Activated T-cell treated with anti-CD3 and anti-CD28 coated beads, Interleukin-2, amount 50 U/mL, for 48 hours (primary cell): ENCODE measurements around the gene ERF.

Source experiments
- DNase-seq, 2 experiments: peaks; one replicate each; pipeline ENCODE4 v3.0.0-alpha.2; 2020

Gene ERF

DNA sequence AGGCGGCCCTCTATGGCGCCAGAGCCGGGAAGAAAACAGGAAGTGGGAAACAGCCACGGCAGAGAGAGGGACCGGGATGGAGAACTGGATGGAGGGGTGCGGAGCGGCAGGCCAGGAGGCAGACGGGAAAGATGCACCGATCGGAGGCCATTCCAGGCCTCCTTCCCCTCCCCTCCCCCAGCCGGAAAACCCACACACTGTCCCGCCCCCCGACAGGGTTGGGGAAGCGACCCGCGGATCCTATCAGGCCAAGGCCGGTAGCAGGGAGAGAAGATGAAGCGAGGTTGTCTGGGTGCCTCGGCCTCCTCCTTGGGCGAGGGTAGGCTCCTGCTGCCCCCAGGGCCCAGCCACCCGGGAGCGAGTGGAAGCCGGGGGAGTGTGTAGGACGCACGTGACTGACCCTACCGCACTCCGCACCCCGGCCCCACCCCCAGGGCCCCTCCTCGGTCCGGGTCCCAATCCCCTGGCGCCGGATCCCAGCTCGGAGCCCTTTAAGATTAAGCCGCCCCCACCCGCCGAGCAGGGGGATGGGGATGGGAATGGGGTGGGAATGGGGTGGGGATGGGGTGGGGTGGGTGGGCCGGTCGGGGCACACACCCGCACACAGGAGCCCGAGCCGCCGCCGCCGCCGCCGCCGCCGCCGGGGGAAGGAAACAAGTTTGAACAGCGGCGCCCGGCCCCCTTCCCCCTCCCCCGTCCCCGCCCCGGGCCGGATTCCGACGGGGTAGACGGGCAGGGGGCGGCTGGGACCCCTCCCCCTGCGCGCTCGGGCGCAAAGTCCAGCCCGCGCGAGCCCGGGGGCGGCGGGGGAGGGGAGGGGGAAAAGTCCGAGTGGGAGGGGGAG is 1.5 kb downstream of the ERF start:
- peak; percentile 76 to 79 for DNase-seq

GRCh38 chr19:42252365-42253244 is 2.3 kb downstream of the ERF start:
- DNase-seq: peak in 1 of 2 experiments; percentile 54

DNA sequence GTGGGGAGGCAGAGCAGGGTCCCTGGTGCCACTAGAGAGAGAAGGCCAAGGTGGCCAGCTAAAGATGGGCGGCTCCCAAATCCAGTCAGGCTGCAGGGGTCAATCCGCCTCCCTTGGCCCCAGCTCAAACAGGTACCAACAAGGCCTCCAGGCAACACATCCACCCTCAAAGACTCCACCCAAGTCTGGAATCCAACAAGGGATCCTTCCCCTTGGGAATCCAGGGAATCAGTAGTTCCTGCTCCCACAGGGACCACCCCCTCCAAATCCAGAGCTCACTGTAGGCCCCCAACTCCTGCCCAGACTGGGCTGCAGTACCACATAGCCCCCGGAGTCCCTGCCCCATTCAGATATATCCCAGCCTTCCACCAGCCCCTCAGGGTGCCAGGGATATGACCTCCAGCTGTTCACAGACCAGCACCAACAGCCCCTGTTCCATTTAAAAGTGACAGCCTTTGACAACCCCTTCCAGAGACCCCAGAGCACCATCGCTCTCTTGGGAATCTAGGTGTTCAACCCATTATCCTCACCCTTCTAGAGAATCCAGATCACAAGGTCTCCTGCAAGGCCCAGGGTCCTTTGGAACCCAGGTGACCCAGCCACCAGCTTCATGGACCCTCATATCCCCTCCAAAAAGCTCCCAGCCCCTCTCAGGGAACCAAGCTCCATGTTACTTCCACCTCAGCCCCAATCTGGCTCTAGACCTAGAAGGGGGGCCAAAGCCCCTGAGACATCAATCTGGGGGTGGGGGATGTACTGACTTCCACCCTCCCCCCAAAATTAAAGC is 3.2 kb downstream of the ERF start:
- no peak for DNase-seq

GRCh38 chr19:42250666-42251531 is 4.0 kb downstream of the ERF start:
- peak in 1 of 2 experiments; percentile 48 for DNase-seq

DNA sequence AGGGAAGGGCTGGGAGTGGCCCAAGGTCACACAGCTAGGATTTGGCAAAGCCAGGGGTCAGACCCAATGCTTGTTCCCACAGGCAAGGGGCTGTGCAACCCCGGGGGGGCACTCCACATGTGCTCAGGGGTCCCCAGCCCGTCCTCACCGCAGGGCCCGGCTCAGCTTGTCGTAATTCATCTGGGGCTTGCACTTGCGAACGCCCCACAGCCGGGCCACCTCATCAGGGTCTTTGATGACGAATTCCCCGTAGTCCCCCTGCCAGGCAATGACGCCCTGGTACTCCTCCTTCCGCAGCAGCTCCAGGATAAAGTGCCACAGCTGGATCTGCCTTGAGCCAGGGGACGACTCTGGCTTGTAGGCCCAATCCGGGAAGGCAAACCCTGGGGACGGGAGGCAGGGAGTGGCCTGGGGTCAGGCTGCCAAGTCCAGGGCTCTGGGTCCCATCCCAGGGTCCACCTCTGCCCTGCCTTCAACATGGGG is 4.7 kb downstream of the ERF start:
- no peak for DNase-seq

GRCh38 chr19:42249769-42250168 is 5.2 kb downstream of the ERF start:
- DNase-seq: no peak

GRCh38 chr19:42249149-42249750 is 5.7 kb downstream of the ERF start:
- no peak for DNase-seq

DNA sequence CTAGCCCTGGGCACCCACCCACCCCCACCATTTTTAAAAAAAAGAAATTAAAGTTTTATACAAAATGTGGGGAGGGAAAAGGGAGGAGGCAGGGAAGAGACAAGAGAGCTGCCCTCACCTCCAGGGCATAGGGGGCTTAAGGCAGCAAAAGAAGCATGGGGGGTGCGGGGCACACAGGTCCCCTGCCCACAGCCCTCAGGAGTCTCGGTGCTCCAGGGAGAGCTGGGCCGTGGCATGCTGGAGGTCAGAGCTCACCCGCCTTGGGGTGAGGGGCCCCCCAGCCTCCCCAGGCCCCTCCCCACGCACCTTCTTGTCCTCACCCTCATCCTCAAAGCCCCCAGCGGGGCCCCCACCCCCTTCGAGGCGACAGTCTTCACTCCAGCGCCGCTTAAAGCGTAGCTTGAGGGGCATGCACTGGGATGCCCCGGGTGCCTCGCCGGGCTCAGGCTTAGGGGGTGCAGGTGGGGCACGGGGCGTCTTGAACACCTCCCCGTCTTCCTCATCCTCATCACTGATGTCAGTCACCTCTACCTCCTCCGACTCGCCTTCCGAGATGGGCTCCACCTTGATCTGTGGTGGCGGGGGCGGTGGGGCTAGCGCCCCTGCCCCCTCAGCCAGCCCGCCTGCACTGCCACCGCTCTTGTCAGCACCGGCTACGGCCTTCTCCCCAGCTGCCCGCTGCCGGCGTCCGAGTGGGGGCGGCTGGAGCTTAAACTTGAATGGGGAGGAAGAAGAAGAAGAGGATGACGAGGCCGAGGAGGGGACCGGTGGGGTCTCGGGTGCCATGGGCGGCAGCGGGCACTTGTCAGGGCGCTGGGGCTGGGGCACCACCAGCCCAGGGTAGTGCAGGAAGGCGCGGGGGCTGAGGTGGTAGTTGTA is 6.4 kb downstream of the ERF start:
- DNase-seq: no peak

DNA sequence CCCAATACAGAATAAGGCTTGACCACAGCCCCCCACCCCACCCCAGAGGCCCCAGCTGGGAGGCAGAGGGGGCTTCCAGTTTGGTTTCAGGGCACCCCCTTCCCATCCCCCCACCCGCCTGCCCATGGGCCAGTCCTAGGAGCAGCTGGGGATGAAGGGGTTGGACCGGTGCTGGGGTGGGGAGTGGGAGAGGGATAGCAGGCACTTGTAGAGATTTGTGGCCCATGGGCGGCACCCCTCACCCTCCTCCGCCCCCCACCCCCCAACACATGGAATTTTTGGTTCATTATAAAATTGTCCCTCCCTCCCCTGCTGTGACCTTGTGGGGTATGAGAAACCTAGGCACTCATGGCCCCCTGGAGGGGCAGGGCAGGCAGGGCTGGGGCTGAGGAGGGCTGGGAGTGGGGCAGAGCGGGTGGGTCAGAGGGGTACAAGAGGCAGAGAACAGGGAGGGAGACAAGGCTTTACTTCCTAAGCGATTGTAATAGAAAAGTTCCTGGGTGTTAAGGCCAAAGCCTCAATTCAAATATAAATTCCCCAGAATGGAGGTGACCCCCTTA is 7.2 kb downstream of the ERF start:
- DNase-seq: no peak

DNA sequence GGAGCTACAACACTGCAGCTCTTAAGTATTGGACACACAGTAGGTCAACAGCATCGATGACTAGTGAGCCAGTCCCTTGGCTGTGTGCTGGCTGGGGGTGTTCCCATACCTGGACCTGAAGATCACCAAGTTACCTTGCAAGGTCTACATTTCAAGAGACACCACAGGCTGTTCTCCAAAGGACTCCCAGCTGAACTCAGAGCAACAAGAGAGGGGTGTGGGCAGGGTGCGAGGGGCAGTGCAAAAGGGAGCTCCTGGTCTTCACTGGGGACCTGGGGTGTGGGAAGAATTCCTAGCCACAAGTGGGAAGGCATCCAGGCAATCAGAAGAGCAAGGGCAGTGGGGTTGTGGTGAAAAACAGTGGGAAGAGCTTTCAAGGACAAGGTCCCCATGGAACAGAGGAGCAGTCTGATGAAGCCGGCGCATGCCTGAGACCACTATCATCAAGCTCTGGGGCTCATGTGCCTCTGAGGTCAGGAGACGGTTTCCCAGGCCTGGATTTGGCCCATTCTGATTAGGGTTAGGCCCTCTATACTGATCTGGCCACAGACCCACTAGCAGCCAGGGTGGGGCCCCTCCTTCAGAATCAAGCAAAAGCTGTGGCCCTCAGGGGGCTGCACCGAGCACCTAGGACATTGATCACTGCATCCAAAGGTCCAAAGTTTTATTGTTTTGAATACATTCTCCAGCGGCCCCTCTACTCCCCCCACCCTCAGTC is 7.8 kb downstream of the ERF start:
- no peak for DNase-seq

- DNase-seq: peak in 1 of 2 experiments; percentile 32
These were observed 8.6 kb downstream of the ERF start for GRCh38 chr19:42246143-42246921.

GRCh38 chr19:42245231-42245630 is 9.7 kb downstream of the ERF start:
- DNase-seq: no peak

DNA sequence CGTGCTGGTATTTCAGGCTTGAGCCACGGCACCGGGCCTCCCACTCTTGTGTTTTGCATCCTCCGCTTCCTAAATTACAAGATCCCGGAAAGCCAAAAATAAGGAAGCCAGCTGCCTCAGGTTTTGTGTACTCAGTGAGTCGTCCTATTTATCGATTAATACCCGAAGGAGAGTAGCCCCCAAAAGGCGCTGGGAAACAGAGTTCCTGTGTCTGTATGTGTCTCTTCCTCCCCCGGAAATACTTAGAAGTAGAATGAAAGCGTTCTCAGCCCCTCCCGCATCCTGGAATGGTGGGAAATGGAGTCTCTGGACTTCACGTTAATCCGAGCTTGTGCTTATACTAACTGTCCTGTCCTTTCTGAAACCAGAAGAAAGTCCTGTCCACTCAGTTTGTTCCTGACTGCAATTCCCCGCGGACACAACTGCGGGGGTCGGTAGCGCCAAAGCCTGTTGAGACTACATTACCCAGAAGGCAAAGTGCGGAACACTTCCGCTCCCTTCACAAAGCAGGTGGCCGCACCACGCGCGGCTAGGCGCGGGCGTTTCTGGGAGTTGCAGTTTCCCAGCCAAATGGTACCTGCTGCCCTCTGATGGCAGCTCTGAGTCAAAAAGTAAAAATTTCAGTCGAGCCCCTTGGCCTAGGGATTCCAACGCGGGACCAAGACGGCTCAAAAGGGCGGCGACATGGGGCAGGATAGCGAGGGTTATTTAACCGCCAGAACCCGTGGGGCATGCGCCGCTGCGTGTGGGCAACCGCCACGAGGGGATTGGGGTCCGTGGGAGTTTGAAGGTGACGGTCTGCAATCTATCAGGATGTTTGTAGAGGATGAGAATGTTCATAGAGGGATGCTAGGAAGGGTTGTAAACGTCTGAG is 10.3 kb downstream of the ERF start:
- peak; percentile 95 to 96 for DNase-seq

DNA sequence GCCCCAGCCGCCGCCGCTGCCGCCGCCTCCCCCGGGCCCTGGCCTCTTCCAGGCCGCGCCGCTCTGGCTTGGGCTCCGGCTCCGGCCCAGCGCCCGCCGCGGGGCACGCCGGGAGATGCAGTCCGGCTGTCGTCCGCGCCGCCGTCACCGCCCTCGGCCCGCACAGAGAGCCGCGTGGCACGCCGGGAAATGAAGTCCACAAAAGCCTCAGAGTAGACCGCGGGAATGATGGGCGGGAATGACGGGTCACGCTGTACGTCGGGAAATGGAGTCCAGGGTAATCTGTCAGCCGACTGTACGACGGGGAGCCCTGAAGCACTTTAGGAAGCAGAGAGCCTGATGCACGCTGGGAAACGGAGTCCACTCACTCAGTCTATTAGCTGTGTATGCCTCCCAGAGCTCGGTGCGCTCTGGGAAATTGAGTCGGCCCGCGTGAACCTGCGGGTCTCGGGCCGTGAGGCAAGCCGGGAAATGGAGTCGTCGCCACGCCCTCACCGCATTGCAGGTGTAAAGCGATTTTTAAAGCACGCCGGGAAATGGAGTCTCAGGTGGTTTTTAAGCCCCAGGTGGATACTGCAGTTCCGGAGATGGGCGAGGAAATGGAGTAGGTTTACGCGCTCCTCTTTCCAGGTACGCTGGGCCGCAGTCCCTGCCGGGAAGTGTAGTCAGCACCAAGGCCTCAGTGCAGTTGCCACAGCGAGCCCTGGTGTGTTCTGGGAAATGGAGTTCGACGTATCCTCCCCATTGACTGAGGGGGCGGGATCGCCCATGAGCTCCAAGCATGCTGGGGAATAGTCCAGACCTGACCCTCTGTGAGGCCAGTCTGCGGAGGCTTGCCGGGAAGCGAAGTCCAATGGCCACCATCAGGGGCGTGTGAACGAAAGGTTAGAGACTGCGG is 12.2 kb downstream of the ERF start, which contains the start of gene GSK3A:
TSS of gene GSK3A (minus strand) at position 91 of the 898 bp plus-strand sequence. CDS start 137 bp downstream, outside the sequence.
- DNase-seq: peak; percentile 96 to 97

- DNase-seq: no peak
These were observed 12.8 kb downstream of the ERF start for GRCh38 chr19:42242069-42242511.

- DNase-seq: no peak
These were observed 13.6 kb downstream of the ERF start for GRCh38 chr19:42241279-42241678.
